ENCODE measurements around the gene TRIM40. TPM values are rescaled to one million over a fixed set of nuclear protein-coding genes. Genes with fewer than 3 reads are reported as not detected.

TRIM40 gene
- total and polyA plus RNA-seq, 2 experiments from 2014 or later: not detected

DNA sequence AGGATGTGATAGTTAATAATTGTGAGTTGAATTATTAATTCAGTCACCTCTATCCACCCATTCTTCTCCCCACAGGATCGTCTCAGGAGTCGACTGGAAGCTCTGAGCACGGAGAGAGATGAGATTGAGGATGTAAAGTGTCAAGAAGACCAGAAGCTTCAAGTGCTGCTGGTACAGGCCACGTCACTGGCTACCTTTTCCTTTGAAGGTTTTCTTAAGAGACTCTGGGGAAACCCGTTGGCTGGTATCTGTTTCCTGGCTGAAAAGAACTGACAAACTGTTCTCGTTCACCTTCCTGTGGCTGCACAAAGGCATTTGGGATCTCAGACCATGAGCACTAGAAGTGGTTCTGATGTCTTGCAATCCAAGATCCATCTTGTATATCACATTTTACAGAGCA, 31.2 kb downstream of the TRIM40 start:
- H3K36me3 Mint-ChIP-seq (ENCODE audit: low read depth): no peaks in the 10 kb centered on the region
- TF ChIP-seq, protein P1, sequence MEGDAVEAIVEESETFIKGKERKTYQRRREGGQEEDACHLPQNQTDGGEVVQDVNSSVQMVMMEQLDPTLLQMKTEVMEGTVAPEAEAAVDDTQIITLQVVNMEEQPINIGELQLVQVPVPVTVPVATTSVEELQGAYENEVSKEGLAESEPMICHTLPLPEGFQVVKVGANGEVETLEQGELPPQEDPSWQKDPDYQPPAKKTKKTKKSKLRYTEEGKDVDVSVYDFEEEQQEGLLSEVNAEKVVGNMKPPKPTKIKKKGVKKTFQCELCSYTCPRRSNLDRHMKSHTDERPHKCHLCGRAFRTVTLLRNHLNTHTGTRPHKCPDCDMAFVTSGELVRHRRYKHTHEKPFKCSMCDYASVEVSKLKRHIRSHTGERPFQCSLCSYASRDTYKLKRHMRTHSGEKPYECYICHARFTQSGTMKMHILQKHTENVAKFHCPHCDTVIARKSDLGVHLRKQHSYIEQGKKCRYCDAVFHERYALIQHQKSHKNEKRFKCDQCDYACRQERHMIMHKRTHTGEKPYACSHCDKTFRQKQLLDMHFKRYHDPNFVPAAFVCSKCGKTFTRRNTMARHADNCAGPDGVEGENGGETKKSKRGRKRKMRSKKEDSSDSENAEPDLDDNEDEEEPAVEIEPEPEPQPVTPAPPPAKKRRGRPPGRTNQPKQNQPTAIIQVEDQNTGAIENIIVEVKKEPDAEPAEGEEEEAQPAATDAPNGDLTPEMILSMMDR (conservative IDR thresholded peaks at IDR 0.05; ENCODE audit: low read depth in 2 of 2): no peak
- TF ChIP-seq EZH2phosphoT487 (IDR thresholded peaks at IDR 0.05; ENCODE audit: unreplicated experiment) (no peak), CREB1 (CRISPR knock-in tag; IDR thresholded peaks at IDR 0.05; ENCODE audit: low read depth) (no peak), ZNF114 (CRISPR knock-in tag; IDR thresholded peaks at IDR 0.05) (no peak), ZNF331 (CRISPR knock-in tag; IDR thresholded peaks at IDR 0.05; ENCODE audit: low read depth) (no peak), POLR2AphosphoS5 (IDR thresholded peaks at IDR 0.05; ENCODE audit: low read depth) (no peak), EZH2 (IDR thresholded peaks at IDR 0.05; ENCODE audit: low read depth, unreplicated experiment) (no peak), STAT1 (IDR thresholded peaks at IDR 0.05; ENCODE audit: unreplicated experiment) (no peak), NANOG (IDR thresholded peaks at IDR 0.05; ENCODE audit: borderline replicate concordance) (no peak), JUNB (IDR thresholded peaks at IDR 0.05; ENCODE audit: unreplicated experiment) (no peak)
- TF ChIP-seq, protein P2, sequence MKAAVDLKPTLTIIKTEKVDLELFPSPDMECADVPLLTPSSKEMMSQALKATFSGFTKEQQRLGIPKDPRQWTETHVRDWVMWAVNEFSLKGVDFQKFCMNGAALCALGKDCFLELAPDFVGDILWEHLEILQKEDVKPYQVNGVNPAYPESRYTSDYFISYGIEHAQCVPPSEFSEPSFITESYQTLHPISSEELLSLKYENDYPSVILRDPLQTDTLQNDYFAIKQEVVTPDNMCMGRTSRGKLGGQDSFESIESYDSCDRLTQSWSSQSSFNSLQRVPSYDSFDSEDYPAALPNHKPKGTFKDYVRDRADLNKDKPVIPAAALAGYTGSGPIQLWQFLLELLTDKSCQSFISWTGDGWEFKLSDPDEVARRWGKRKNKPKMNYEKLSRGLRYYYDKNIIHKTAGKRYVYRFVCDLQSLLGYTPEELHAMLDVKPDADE (IDR thresholded peaks at IDR 0.05): no peak
- TF ChIP-seq, protein P3, sequence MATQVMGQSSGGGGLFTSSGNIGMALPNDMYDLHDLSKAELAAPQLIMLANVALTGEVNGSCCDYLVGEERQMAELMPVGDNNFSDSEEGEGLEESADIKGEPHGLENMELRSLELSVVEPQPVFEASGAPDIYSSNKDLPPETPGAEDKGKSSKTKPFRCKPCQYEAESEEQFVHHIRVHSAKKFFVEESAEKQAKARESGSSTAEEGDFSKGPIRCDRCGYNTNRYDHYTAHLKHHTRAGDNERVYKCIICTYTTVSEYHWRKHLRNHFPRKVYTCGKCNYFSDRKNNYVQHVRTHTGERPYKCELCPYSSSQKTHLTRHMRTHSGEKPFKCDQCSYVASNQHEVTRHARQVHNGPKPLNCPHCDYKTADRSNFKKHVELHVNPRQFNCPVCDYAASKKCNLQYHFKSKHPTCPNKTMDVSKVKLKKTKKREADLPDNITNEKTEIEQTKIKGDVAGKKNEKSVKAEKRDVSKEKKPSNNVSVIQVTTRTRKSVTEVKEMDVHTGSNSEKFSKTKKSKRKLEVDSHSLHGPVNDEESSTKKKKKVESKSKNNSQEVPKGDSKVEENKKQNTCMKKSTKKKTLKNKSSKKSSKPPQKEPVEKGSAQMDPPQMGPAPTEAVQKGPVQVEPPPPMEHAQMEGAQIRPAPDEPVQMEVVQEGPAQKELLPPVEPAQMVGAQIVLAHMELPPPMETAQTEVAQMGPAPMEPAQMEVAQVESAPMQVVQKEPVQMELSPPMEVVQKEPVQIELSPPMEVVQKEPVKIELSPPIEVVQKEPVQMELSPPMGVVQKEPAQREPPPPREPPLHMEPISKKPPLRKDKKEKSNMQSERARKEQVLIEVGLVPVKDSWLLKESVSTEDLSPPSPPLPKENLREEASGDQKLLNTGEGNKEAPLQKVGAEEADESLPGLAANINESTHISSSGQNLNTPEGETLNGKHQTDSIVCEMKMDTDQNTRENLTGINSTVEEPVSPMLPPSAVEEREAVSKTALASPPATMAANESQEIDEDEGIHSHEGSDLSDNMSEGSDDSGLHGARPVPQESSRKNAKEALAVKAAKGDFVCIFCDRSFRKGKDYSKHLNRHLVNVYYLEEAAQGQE (IDR thresholded peaks at IDR 0.05; ENCODE audit: unreplicated experiment): no peak
- TF ChIP-seq, protein P4, sequence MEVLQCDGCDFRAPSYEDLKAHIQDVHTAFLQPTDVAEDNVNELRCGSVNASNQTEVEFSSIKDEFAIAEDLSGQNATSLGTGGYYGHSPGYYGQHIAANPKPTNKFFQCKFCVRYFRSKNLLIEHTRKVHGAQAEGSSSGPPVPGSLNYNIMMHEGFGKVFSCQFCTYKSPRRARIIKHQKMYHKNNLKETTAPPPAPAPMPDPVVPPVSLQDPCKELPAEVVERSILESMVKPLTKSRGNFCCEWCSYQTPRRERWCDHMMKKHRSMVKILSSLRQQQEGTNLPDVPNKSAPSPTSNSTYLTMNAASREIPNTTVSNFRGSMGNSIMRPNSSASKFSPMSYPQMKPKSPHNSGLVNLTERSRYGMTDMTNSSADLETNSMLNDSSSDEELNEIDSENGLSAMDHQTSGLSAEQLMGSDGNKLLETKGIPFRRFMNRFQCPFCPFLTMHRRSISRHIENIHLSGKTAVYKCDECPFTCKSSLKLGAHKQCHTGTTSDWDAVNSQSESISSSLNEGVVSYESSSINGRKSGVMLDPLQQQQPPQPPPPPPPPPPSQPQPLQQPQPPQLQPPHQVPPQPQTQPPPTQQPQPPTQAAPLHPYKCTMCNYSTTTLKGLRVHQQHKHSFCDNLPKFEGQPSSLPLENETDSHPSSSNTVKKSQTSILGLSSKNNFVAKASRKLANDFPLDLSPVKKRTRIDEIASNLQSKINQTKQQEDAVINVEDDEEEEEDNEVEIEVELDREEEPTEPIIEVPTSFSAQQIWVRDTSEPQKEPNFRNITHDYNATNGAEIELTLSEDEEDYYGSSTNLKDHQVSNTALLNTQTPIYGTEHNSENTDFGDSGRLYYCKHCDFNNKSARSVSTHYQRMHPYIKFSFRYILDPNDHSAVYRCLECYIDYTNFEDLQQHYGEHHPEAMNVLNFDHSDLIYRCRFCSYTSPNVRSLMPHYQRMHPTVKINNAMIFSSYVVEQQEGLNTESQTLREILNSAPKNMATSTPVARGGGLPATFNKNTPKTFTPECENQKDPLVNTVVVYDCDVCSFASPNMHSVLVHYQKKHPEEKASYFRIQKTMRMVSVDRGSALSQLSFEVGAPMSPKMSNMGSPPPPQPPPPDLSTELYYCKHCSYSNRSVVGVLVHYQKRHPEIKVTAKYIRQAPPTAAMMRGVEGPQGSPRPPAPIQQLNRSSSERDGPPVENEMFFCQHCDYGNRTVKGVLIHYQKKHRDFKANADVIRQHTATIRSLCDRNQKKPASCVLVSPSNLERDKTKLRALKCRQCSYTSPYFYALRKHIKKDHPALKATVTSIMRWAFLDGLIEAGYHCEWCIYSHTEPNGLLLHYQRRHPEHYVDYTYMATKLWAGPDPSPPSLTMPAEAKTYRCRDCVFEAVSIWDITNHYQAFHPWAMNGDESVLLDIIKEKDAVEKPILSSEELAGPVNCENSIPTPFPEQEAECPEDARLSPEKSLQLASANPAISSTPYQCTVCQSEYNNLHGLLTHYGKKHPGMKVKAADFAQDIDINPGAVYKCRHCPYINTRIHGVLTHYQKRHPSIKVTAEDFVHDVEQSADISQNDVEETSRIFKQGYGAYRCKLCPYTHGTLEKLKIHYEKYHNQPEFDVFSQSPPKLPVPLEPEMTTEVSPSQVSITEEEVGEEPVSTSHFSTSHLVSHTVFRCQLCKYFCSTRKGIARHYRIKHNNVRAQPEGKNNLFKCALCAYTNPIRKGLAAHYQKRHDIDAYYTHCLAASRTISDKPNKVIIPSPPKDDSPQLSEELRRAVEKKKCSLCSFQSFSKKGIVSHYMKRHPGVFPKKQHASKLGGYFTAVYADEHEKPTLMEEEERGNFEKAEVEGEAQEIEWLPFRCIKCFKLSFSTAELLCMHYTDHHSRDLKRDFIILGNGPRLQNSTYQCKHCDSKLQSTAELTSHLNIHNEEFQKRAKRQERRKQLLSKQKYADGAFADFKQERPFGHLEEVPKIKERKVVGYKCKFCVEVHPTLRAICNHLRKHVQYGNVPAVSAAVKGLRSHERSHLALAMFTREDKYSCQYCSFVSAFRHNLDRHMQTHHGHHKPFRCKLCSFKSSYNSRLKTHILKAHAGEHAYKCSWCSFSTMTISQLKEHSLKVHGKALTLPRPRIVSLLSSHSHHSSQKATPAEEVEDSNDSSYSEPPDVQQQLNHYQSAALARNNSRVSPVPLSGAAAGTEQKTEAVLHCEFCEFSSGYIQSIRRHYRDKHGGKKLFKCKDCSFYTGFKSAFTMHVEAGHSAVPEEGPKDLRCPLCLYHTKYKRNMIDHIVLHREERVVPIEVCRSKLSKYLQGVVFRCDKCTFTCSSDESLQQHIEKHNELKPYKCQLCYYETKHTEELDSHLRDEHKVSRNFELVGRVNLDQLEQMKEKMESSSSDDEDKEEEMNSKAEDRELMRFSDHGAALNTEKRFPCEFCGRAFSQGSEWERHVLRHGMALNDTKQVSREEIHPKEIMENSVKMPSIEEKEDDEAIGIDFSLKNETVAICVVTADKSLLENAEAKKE (CRISPR knock-in tag; IDR thresholded peaks at IDR 0.05): no peak
- H3K4me3 Mint-ChIP-seq: no peak overlapping the region
- H3K9me3 Mint-ChIP-seq: no peaks in the 10 kb centered on the region
- Histone ChIP-seq H3K4me1 (ENCODE audit: insufficient read depth) (no peaks in the 10 kb centered on the region), H3K4me3 (no peak overlapping the region), H3K27me3 (ENCODE audit: insufficient read depth) (peaks cover 25% of the 10 kb centered on the region), H3K36me3 (ENCODE audit: insufficient read depth) (no peaks in the 10 kb centered on the region), H3F3A (replicated peaks; ENCODE audit: low read depth) (0 out of 2 replicates have a peak, but pooled peaks cover 4% of the 10 kb centered on the region), H4K20me1 (replicated peaks; ENCODE audit: insufficient read depth) (no peaks in the 10 kb centered on the region), H3K9me2 (ENCODE audit: insufficient read depth) (no peaks in the 10 kb centered on the region), H2AFZ (no peak overlapping the region), H3K27ac (ENCODE audit: low read depth) (no peak overlapping the region), H3K4me2 (no peak overlapping the region), H3K79me2 (replicated peaks; ENCODE audit: insufficient read depth) (no peaks in the 10 kb centered on the region)
- no peak for DNase-seq (ENCODE audit: low spot score)
- H3K27ac Mint-ChIP-seq: no peak overlapping the region
- H3K4me1 Mint-ChIP-seq: peaks cover 10% of the 10 kb centered on the region
- no peak for ATAC-seq
- peaks cover 19% of the 10 kb centered on the region for H3K27me3 Mint-ChIP-seq (ENCODE audit: insufficient read depth, low read depth, poor library complexity)
